Breast epithelium (tissue), 3 donors: ENCODE results near the gene DSG3.

Experiments
- POLR2AphosphoS5 ChIP-seq, 3 donors: sonication (generic); formaldehyde crosslinking; IDR thresholded peaks; one replicate each; pipeline ENCODE4 v1.6.1; 2017; ENCODE audit warnings: antibody characterized with exemption in 3 of 3
- TF ChIP-seq, protein P1 (sequence below), 3 donors: fragments of 450-650 bp; IDR thresholded peaks; one replicate each; pipeline ENCODE4 v1.5.1; 2016 to 2017; ENCODE audit warnings: antibody characterized with exemption in 3 of 3, mild to moderate bottlenecking in 3 of 3, moderate library complexity in 3 of 3

DNA sequence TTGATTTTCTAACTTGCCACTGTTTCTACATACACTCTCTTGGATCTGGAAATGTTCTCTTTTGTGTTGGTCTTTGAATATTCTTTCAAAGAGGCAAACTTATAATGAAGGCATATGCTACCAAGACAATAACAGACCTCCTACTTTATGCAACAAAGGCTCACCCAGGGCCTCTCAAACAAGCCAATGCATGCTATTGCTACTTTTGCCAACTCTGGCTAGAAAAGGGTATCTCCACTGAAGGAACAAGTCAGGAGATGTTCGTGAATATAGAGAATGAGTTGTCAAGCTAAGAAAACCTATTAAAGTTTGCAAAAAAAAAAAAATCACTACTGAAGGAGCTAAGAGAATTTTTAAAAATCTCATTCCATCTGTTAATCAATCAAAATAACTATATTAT, 34.5 kb downstream of the DSG3 start:
- TF ChIP-seq, protein P1, sequence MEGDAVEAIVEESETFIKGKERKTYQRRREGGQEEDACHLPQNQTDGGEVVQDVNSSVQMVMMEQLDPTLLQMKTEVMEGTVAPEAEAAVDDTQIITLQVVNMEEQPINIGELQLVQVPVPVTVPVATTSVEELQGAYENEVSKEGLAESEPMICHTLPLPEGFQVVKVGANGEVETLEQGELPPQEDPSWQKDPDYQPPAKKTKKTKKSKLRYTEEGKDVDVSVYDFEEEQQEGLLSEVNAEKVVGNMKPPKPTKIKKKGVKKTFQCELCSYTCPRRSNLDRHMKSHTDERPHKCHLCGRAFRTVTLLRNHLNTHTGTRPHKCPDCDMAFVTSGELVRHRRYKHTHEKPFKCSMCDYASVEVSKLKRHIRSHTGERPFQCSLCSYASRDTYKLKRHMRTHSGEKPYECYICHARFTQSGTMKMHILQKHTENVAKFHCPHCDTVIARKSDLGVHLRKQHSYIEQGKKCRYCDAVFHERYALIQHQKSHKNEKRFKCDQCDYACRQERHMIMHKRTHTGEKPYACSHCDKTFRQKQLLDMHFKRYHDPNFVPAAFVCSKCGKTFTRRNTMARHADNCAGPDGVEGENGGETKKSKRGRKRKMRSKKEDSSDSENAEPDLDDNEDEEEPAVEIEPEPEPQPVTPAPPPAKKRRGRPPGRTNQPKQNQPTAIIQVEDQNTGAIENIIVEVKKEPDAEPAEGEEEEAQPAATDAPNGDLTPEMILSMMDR (IDR thresholded peaks at IDR 0.05), result no peak
- TF ChIP-seq POLR2AphosphoS5 (IDR thresholded peaks at IDR 0.05), result no peak
